IMR-90 (cell line): Measurements from ENCODE around the gene ERVMER34-1. TPM values are rescaled to one million over a fixed set of nuclear protein-coding genes. Genes with fewer than 3 reads are reported as not detected.

Experiments used
- ATAC-seq: fragments of 200-7000 bp; cut with Tn5 transposase; 2 replicates; pipeline ENCODE4 v1.9.1; 2020; ENCODE audit warnings: low read depth, mild to moderate bottlenecking, moderate library complexity
- BruUV-seq: library from RNA; stranded (reverse); fragments of 400-500 nt; replicated peaks from 2 replicates; lab custom pipeline; 2021; lab: Mats Ljungman, UMichigan
- CTCF ChIA-PET: fragments of 300-600 bp; formaldehyde crosslinking; extraction: SDS; loops from one replicate; lab custom pipeline; 2021; ENCODE audit warnings: antibody characterized with exemption; lab: Yijun Ruan, JAX
- POLR2A ChIA-PET: fragments of 300-600 bp; sonication (Branson Sonifier 250); formaldehyde crosslinking; loops from one replicate; lab custom pipeline; 2022; ENCODE audit warnings: antibody characterized with exemption; ENCODE audit not compliant: unreplicated experiment; lab: Charles Lee
- DNase-seq: peaks from one replicate; pipeline ENCODE4 v3.0.0; 2013
- H2AFZ ChIP-seq: replicated peaks from 2 replicates; pipeline ENCODE3; 2013; ENCODE audit warnings: low read length, mild to moderate bottlenecking; ENCODE audit not compliant: poor library complexity
- H2AK5ac ChIP-seq: 2 replicates; pipeline ENCODE4 v1.6.1; 2013; ENCODE audit warnings: low read depth, low read length, inconsistent platforms
- H2AK9ac ChIP-seq: replicated peaks from 2 replicates; pipeline ENCODE3; 2013; ENCODE audit warnings: mild to moderate bottlenecking, low read depth, low read length, moderate library complexity; ENCODE audit not compliant: poor library complexity
- H2BK120ac ChIP-seq: 2 replicates; pipeline ENCODE4 v1.6.1; 2013; ENCODE audit warnings: low read depth, low read length, inconsistent platforms
- H2BK15ac ChIP-seq: 3 replicates; pipeline ENCODE4 v1.6.1; 2013; ENCODE audit warnings: low read depth, low read length, inconsistent platforms
- H2BK20ac ChIP-seq: 2 replicates; pipeline ENCODE4 v1.6.1; 2013; ENCODE audit warnings: low read depth, mild to moderate bottlenecking, inconsistent platforms, low read length, moderate library complexity
- H2BK5ac ChIP-seq: 2 replicates; pipeline ENCODE4 v1.6.1; 2013; ENCODE audit warnings: mild to moderate bottlenecking, low read depth, low read length, inconsistent platforms; ENCODE audit not compliant: poor library complexity, severe bottlenecking
- H3K14ac ChIP-seq: replicated peaks from 2 replicates; pipeline ENCODE4 v1.6.1; 2013; ENCODE audit warnings: low read depth, low read length, inconsistent platforms
- H3K18ac ChIP-seq: 2 replicates; pipeline ENCODE4 v1.6.1; 2013; ENCODE audit warnings: low read depth, low read length, control low read depth
- H3K23ac ChIP-seq: 2 replicates; pipeline ENCODE4 v1.6.1; 2013; ENCODE audit warnings: low read depth, low read length, inconsistent platforms
- H3K27ac ChIP-seq: 2 replicates; pipeline ENCODE4 v1.5.1; 2013; ENCODE audit warnings: mild to moderate bottlenecking, control low read depth, low read length; ENCODE audit not compliant: insufficient read depth
- H3K27me3 ChIP-seq: 2 replicates; pipeline ENCODE4 v1.6.1; 2013; ENCODE audit warnings: low read length; ENCODE audit not compliant: control insufficient read depth, insufficient read depth
- H3K36me3 ChIP-seq: 2 replicates; pipeline ENCODE4 v1.6.1; 2013; ENCODE audit warnings: low read length, mixed read lengths; ENCODE audit not compliant: control insufficient read depth, insufficient read depth
- H3K4ac ChIP-seq: 2 replicates; pipeline ENCODE4 v1.6.1; 2013; ENCODE audit warnings: low read depth, low read length, inconsistent platforms
- H3K4me1 ChIP-seq: 2 replicates; pipeline ENCODE4 v1.6.1; 2013; ENCODE audit warnings: low read length, mixed read lengths; ENCODE audit not compliant: control insufficient read depth, insufficient read depth
- H3K4me2 ChIP-seq: 2 replicates; pipeline ENCODE4 v1.6.1; 2013; ENCODE audit warnings: low read depth, mild to moderate bottlenecking, control low read depth, low read length, moderate library complexity
- H3K4me3 ChIP-seq: 2 replicates; pipeline ENCODE4 v1.5.1; 2013; ENCODE audit warnings: low read depth, mild to moderate bottlenecking, control low read depth, low read length, moderate library complexity; ENCODE audit not compliant: insufficient read depth
- H3K56ac ChIP-seq: 2 replicates; pipeline ENCODE4 v1.6.1; 2013; ENCODE audit warnings: low read length, inconsistent platforms; ENCODE audit not compliant: insufficient read depth; ENCODE audit errors: extremely low read depth
- H3K79me1 ChIP-seq, 2 experiments: 2 replicates each; pipeline ENCODE4 v1.6.1; 2013; ENCODE audit warnings: low read length in 2 of 2, inconsistent platforms in 1 of 2, low read depth in 1 of 2
- H3K9ac ChIP-seq: 2 replicates; pipeline ENCODE4 v1.6.1; 2013; ENCODE audit warnings: low read depth, low read length, control low read depth
- H3K9me1 ChIP-seq: 2 replicates; pipeline ENCODE4 v1.6.1; 2013; ENCODE audit warnings: low read length, inconsistent platforms; ENCODE audit not compliant: insufficient read depth
- H3K9me3 ChIP-seq: 2 replicates; pipeline ENCODE4 v1.6.1; 2013; ENCODE audit warnings: low read length; ENCODE audit not compliant: control insufficient read depth, insufficient read depth
- H4K20me1 ChIP-seq: 2 replicates; pipeline ENCODE4 v1.6.1; 2013; ENCODE audit warnings: low read length, inconsistent platforms; ENCODE audit not compliant: insufficient read depth
- H4K5ac ChIP-seq: 2 replicates; pipeline ENCODE4 v1.6.1; 2013; ENCODE audit warnings: mild to moderate bottlenecking, low read depth, low read length, control low read depth
- H4K8ac ChIP-seq, 2 experiments: 2 replicates each; pipeline ENCODE4 v1.6.1; 2013; ENCODE audit warnings: low read depth in 2 of 2, low read length in 2 of 2, control low read depth in 1 of 2, inconsistent platforms in 1 of 2
- H4K91ac ChIP-seq: 2 replicates; pipeline ENCODE4 v1.6.1; 2013; ENCODE audit warnings: low read depth, low read length, inconsistent platforms; ENCODE audit not compliant: insufficient read depth
- BHLHE40 ChIP-seq: fragments of 150-350 bp; IDR thresholded peaks from 2 replicates; pipeline ENCODE4 v1.6.1; 2016; ENCODE audit warnings: mild to moderate bottlenecking, low read depth, low read length
- NFE2L2 ChIP-seq: fragments of 150-350 bp; IDR thresholded peaks from 2 replicates; pipeline ENCODE4 v1.6.1; 2016; ENCODE audit warnings: low read depth, mild to moderate bottlenecking, low read length
- WGBS, 2 experiments: methylation state at CpG; one replicate each; pipeline versions ENCODE4 v1.1.5 to v1.1.7; 2013; ENCODE audit warnings: missing lambda C conversion rate in 2 of 2; ENCODE audit not compliant: insufficient read length in 1 of 2; ENCODE audit errors: extremely low coverage in 2 of 2; 5-methylcytosine and 5-hydroxymethylcytosine counted together
- dilution Hi-C: fragments of 300-500 bp; cut with HindIII; formaldehyde crosslinking; loops from one replicate; pipeline ENCODE4 v1.14.3; 2018; ENCODE audit warnings: low sequenced_read_pairs; ENCODE audit not compliant: unreplicated experiment
- in situ Hi-C: fragments of 300-500 bp; cut with MboI; formaldehyde crosslinking; loops from 3 replicates; pipeline ENCODE4 v1.14.3; 2019; ENCODE audit warnings: low sequenced_read_pairs, inconsistent platforms, mixed read lengths
- intact Hi-C: fragments of 100-400 bp; cut with micrococcal nuclease; formaldehyde crosslinking; loops from 2 replicates; pipeline ENCODE4 v1.10.0; 2022
- polyA plus RNA-seq, 3 experiments: library from polyadenylated mRNA; depleted of rRNA; stranded (reverse); fragments of >200 nt; gene quantifications; 2 replicates each; pipeline ENCODE4 v1.2.3, GENCODE V29; 2012; ENCODE audit warnings: low replicate concordance in 1 of 3
- total RNA-seq: library from RNA; depleted of rRNA; stranded (reverse); fragments of >200 nt; gene quantifications from 2 replicates; pipeline ENCODE4 v1.2.3, GENCODE V29; 2012

ERVMER34-1 gene
- total and polyA plus RNA-seq, 2 of the 4 experiments (the other 2 are of a cell fraction): not detected

GRCh38 chr4:52711834-52712250 is 39.4 kb downstream of the ERVMER34-1 start:
- peak overlapping the region; percentile 67 for H3K4ac ChIP-seq
- peak overlapping the region; percentile 55; the same call in 1 of the 2 replicates for H3K14ac ChIP-seq
- ATAC-seq (peak; percentile 1), DNase-seq (no peak)
- peaks cover 24% of the 10 kb centered on the region for H3K36me3 ChIP-seq
- POLR2A ChIA-PET: interaction anchor here (0.6 to 0.7 kb wide), 4 partner anchors 8 to 196 kb away, joined by 3 to 4 read pairs (median 4); no protein-coding TSS in a partner anchor
- no peak overlapping the region for H3K9ac ChIP-seq
- H3K4me3 ChIP-seq: peak overlapping the region; percentile 36
- H2BK5ac ChIP-seq: no peak overlapping the region
- 4% methylated on average over 7 of the region's 15 CpGs; no CpG with 5 or more reads in 1 of the 2 experiments for WGBS, 2 experiments
- H4K91ac ChIP-seq: no peak overlapping the region
- H3K27ac ChIP-seq: no peak overlapping the region
- CTCF ChIA-PET: interaction anchor here (0.5 to 2.7 kb wide), 4 partner anchors 166 to 636 kb away, joined by 3 to 9 read pairs (median 4); no protein-coding TSS in a partner anchor
- H3K18ac ChIP-seq: peak overlapping the region; percentile 7; the same call in 1 of the 2 replicates
- intact Hi-C loops (loop anchor here (1.0 to 10.0 kb wide), 7 partner anchors 55 to 337 kb away; partner anchors contain the start of genes RASL11B and USP46), in situ Hi-C loops (loop anchor here (5.0 to 10.0 kb wide), 2 partner anchors 55 to 167 kb away; partner anchors contain the start of gene USP46), dilution Hi-C loops (no loop called here)
- H2BK120ac ChIP-seq: peak overlapping the region; percentile 21; the same call in 1 of the 2 replicates
- peak overlapping the region; percentile 94 for H2AFZ ChIP-seq
- no peak overlapping the region for H3K56ac ChIP-seq
- H2BK15ac ChIP-seq: 0 out of 3 replicates have a peak overlapping the region, but pooled peaks have one; percentile 9
- peak overlapping the region; percentile 20; the same call in 1 of the 2 replicates for H2BK20ac ChIP-seq
- peak overlapping the region; percentile 76 to 93 for H4K8ac ChIP-seq
- H4K20me1 ChIP-seq: peaks cover 3% of the 10 kb centered on the region; the same call in 1 of the 2 replicates
- no peak overlapping the region for H2AK5ac ChIP-seq
- H3K27me3 ChIP-seq: no peaks in the 10 kb centered on the region; the same call in 1 of the 2 replicates
- H3K79me1 ChIP-seq: peaks cover 21 to 42% of the 10 kb centered on the region in 2 experiments
- BruUV-seq: no TSS peak
- no peaks in the 10 kb centered on the region for H3K9me3 ChIP-seq
- peak overlapping the region; percentile 89 for H3K4me2 ChIP-seq
- no peak overlapping the region for H2AK9ac ChIP-seq
- 0 out of 2 replicates have a peak overlapping the region, but pooled peaks have one; percentile 34 for H3K23ac ChIP-seq
- no peaks in the 10 kb centered on the region for H3K4me1 ChIP-seq
- peak overlapping the region; percentile 52 for H4K5ac ChIP-seq
- peaks cover 21% of the 10 kb centered on the region for H3K9me1 ChIP-seq
- 0 out of 2 replicates have a peak, but pooled peaks have one; percentile 10 for TF ChIP-seq BHLHE40
- TF ChIP-seq NFE2L2: no peak
